Measurements from ENCODE around the gene CNTN6. TPM values are rescaled to one million over a fixed set of nuclear protein-coding genes. Genes with fewer than 3 reads are reported as not detected.

CNTN6 gene
- total and polyA plus RNA-seq, 8 donors = 3.0 to 8.4 (median 6.7) TPM

GRCh38 chr3:1251282-1252060 is 158.6 kb downstream of the CNTN6 start:
- intact Hi-C loops (cut with DNase I) = no loop called here
- H3K4me3 ChIP-seq = no peak overlapping the region
- no peak overlapping the region for H3K27ac ChIP-seq
- DNase-seq (no peak), ATAC-seq (peak; percentile 30)
- H3K27me3 ChIP-seq = no peaks in the 10 kb centered on the region
- no peaks in the 10 kb centered on the region for H3K9me3 ChIP-seq
- H3K4me1 ChIP-seq = no peaks in the 10 kb centered on the region
- TF ChIP-seq CTCF (IDR thresholded peaks at IDR 0.05) = no peak
- no peaks in the 10 kb centered on the region for H3K36me3 ChIP-seq

DNA sequence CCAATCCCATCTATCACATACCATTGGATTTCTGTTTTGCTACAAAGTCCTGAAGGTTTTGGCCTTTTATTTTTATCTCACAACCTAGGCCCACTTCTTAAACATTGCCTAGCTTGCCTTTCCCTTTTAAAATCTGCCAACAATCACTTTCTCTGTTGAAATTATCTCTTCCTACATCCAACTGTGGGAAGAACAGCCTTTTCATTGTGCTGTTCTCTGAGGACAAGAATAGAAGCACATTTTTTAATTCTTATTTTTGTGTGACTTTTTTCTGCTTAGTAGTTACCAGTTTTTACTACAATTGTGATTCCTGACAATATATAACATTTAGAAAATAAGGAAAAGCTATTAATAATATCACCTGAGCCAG is 159.2 kb downstream of the CNTN6 start:
- Histone ChIP-seq H3K27ac (no peak overlapping the region), H3K27me3 (no peaks in the 10 kb centered on the region), H3K9me3 (no peaks in the 10 kb centered on the region), H3K4me1 (no peaks in the 10 kb centered on the region), H3K36me3 (no peaks in the 10 kb centered on the region), H3K4me3 (no peak overlapping the region)
- no peak for DNase-seq
- no peak for ATAC-seq
- TF ChIP-seq CTCF (IDR thresholded peaks at IDR 0.05) = no peak
- intact Hi-C loops (cut with DNase I) = no loop called here

GRCh38 chr3:1262246-1262645 is 169.4 kb downstream of the CNTN6 start:
- ATAC-seq (no peak), DNase-seq (no peak)
- intact Hi-C loops (cut with DNase I) = no loop called here
- no peak for TF ChIP-seq CTCF (IDR thresholded peaks at IDR 0.05)
- Histone ChIP-seq H3K27ac (no peak overlapping the region), H3K27me3 (no peaks in the 10 kb centered on the region), H3K9me3 (no peaks in the 10 kb centered on the region), H3K36me3 (no peaks in the 10 kb centered on the region), H3K4me1 (no peaks in the 10 kb centered on the region), H3K4me3 (no peak overlapping the region)

- no peaks in the 10 kb centered on the region for H3K27me3 ChIP-seq
- peak in 2 of 4 donors; percentile 28 to 31 for DNase-seq
- no peak for TF ChIP-seq CTCF (IDR thresholded peaks at IDR 0.05)
- intact Hi-C loops (cut with DNase I) = no loop called here
- H3K4me3 ChIP-seq = no peak overlapping the region
- no peaks in the 10 kb centered on the region for H3K4me1 ChIP-seq
- no peaks in the 10 kb centered on the region for H3K9me3 ChIP-seq
- H3K36me3 ChIP-seq = no peaks in the 10 kb centered on the region
- ATAC-seq = no peak
- no peak overlapping the region for H3K27ac ChIP-seq
Observed at GRCh38 chr3:1263121-1263520, 170.3 kb downstream of the CNTN6 start.

- H3K4me3 ChIP-seq = no peak overlapping the region
- no peaks in the 10 kb centered on the region for H3K27me3 ChIP-seq
- no peaks in the 10 kb centered on the region for H3K36me3 ChIP-seq
- intact Hi-C loops (cut with DNase I) = no loop called here
- TF ChIP-seq CTCF (IDR thresholded peaks at IDR 0.05) = no peak
- H3K27ac ChIP-seq = no peak overlapping the region
- ATAC-seq (no peak), DNase-seq (no peak)
- H3K4me1 ChIP-seq = no peaks in the 10 kb centered on the region
- H3K9me3 ChIP-seq = peaks cover 0 to 10% of the 10 kb centered on the region in 2 donors
Observed at GRCh38 chr3:1269808-1270207, 177.0 kb downstream of the CNTN6 start.
